ENCODE measurements around the gene RAC2.

The RAC2 gene

DNA sequence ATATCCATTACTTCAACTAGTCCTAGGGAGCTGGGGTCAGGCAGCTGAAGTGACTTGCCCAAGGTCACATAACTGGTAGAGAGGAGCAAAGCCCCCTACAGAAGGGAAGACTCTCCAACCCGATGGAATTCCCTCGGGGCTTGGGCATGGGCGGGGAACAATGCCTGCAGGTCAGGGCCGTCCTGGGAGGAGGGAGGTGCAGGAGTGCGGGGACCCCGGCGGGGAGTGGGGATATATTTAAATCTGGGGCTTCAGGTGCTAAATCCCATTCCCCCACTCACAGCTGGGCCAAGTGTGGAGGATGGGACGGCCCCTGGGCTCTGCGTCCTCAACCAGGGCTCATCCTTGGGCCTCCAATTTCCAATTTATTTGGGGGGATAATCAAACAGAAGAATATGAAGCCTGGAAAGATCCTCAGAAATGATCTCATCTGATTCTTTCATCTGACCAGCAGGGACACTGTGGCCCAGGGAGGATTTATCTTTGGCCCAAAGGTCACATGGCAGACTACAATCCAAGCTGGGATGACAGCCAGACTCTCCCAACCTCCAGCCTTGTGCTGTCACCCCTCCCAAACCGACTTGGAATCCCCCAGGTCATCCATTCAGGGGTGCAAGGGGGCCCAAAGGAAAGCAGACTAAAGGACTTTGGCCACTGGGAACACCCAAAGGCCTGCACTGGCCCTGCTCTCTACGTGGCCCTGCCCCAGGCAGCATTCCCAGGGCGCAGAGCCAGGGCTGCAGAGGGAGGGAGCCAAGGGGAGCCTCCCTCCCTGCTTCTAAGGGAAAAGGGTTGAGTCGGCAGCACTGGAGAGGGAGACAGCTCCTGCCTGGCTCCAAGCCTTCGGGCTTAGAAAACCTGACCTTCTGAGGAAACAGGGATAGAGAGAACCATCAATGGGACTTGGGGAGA is 47.3 kb downstream of the RAC2 start:
- H3K27ac ChIP-seq, result peak overlapping the region; percentile 77
- no peak for TF ChIP-seq ZFX (IDR thresholded peaks at IDR 0.05)
- TF ChIP-seq, protein P1, sequence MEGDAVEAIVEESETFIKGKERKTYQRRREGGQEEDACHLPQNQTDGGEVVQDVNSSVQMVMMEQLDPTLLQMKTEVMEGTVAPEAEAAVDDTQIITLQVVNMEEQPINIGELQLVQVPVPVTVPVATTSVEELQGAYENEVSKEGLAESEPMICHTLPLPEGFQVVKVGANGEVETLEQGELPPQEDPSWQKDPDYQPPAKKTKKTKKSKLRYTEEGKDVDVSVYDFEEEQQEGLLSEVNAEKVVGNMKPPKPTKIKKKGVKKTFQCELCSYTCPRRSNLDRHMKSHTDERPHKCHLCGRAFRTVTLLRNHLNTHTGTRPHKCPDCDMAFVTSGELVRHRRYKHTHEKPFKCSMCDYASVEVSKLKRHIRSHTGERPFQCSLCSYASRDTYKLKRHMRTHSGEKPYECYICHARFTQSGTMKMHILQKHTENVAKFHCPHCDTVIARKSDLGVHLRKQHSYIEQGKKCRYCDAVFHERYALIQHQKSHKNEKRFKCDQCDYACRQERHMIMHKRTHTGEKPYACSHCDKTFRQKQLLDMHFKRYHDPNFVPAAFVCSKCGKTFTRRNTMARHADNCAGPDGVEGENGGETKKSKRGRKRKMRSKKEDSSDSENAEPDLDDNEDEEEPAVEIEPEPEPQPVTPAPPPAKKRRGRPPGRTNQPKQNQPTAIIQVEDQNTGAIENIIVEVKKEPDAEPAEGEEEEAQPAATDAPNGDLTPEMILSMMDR (conservative IDR thresholded peaks at IDR 0.05), result peak; percentile 51

DNA sequence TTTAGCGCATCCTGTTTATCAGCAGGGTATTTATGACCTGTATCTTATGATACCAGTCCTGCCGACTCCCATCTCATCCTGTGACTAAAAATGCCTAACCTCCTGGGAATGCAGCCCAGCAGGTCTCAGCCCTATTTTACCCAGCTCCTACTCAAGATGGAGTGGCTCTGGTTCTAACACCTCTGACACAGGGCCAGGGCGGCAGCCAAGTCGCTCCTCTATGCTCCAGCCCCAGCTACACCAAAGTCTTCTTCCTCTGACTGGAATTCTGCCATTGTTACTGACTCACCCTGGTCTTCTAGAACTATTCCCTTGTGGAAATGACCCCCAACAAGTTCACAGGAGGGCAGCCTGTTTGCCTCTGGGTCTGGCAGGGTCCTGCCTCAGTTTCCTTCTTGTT is 48.1 kb downstream of the RAC2 start:
- peak overlapping the region; percentile 77 for H3K27ac ChIP-seq
- TF ChIP-seq ZFX (IDR thresholded peaks at IDR 0.05), result no peak
- TF ChIP-seq, protein P1 (conservative IDR thresholded peaks at IDR 0.05), result no peak

DNA sequence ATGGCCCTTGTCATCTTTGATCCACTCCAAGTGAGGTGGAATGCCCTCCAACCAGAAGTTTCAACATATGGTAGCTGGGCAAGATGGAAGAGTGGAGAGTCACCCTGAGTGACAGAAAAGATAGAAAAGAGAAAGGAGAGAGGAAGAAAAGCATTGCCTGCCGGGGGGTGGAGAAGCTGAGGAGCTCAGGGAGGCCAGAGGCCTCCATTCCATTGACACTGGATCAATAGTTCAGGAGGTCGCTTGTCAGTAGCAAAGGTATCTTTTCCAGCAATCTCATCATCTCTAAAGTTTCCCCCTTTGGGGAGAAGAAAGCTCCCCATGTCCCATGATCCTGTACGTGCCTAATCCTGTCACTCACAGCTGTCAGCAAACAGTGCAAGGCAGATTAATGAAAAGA is 49.3 kb downstream of the RAC2 start:
- no peak overlapping the region for H3K27ac ChIP-seq
- no peak for TF ChIP-seq ZFX (IDR thresholded peaks at IDR 0.05)
- TF ChIP-seq, protein P1 (conservative IDR thresholded peaks at IDR 0.05), result no peak

DNA sequence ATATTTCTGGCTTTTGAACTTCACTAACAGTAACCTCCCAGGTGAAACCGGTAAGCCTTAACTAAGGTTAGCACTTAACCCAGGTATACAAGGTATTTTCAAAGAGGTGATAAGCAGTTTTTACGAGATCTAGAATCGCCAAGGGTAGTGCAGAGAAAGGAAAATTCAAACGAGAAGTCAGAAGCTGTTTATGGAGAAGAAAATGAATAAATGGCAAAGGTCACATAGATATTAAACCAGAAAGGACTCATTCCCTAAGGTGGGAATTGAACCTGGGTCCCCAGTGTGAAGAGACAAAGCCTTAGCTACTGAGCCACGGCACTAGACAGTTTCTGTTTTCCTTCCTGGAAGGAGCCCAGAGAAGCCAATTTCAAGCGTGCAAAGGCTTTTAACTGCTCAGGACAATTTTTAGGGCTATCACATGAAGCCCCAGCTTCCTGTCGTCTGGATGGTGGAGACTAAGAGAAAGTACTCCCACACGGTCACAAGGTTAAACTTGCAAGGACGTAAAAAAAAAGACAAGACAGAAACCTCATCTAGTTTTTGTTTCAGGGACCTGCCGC is 50.4 kb downstream of the RAC2 start:
- no peak overlapping the region for H3K27ac ChIP-seq
- no peak for TF ChIP-seq ZFX (IDR thresholded peaks at IDR 0.05)
- TF ChIP-seq, protein P1 (conservative IDR thresholded peaks at IDR 0.05), result no peak

DNA sequence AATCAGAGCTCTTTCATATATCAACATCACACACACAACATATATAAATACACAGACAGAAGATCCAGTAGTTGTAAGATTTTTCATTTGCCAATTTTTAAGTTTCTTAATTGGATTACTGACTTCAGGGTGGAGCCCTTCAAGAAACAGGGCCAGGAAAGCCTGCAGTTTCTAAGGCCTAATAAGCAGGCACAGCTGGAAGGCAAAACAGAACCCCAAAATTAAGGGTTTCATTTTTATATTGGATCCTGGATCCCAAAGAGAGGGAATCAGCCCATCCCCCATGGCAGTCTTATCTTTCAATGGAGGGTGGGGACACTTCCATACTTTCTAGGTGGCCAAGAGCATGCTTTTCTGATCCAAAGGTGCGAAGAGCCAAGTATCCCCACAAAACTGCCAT is 51.3 kb downstream of the RAC2 start:
- H3K27ac ChIP-seq, result no peak overlapping the region
- TF ChIP-seq, protein P1 (conservative IDR thresholded peaks at IDR 0.05), result no peak
- TF ChIP-seq ZFX (IDR thresholded peaks at IDR 0.05), result no peak

DNA sequence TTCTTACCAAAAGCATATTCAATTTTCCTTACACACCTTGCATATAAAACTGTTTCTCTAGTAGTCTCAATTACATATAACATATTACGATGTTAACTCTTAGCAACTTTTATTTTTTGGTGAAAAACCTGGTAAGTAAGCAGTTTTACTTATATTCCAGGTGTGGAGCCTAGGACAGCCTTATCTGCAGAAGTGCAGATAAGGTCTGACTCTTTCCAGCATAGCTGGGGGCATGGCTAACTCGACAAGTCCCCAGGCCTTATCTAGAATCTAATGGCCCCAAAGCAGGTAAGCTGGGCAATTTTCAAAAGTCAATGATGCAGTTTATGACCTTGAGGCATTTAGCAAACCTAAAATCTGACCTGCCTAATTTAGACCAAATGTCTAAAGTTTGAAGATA is 51.9 kb downstream of the RAC2 start:
- TF ChIP-seq ZFX (IDR thresholded peaks at IDR 0.05), result no peak
- TF ChIP-seq, protein P1 (conservative IDR thresholded peaks at IDR 0.05), result no peak
- H3K27ac ChIP-seq, result no peak overlapping the region

DNA sequence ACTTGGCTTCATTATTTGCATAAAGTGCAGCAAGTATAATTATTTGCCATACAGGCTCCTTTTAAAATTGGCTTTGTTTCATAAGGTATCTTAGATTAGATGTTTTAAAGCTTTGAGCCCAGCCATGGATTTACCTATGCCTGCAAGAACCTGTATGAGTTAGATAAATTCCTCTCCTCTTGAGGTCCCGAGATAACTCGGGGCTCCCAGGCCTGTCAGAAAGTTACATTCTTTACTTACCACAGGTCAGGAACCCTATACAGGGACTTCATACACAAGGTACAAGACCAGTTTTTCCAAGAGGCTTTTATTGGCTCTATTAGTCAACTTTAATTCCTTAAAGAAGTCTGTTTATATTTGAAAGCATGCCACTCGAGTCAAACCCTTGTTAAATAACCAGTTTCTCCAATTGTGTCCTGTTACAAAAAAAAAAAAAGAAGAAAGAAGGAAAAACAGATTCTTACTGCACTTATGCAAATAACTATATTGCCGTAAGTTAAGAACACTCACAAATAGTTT is 53.7 kb downstream of the RAC2 start:
- no peak for TF ChIP-seq ZFX (IDR thresholded peaks at IDR 0.05)
- TF ChIP-seq, protein P1 (conservative IDR thresholded peaks at IDR 0.05), result no peak

More for the DNA sequence above, 53.7 kb downstream of the RAC2 start:
- no peak overlapping the region for H3K27ac ChIP-seq

Data from C4-2B (cell line).